HepG2 (cell line): ENCODE results near the gene SSNA1. TPM values are rescaled to one million over a fixed set of nuclear protein-coding genes. Genes with fewer than 3 reads are reported as not detected.
A peak's percentile ranks its signal among the peaks of the same experiment; 100 is the strongest.

ENCODE experiments used
- BRD4 ChIP-seq: sonication (generic); formaldehyde crosslinking; IDR thresholded peaks from 2 replicates; pipeline ENCODE4 v1.4.0; 2020; ENCODE audit warnings: missing genetic modification reagents
- CCDC6 ChIP-seq: sonication (generic); formaldehyde crosslinking; IDR thresholded peaks from 2 replicates; pipeline ENCODE4 v1.8.1; 2022; ENCODE audit warnings: mild to moderate bottlenecking, missing genetic modification reagents, moderate library complexity
- FOXA3 ChIP-seq: IDR thresholded peaks from 2 replicates; pipeline ENCODE4 v1.6.1; 2016; ENCODE audit warnings: missing genetic modification reagents, missing compliant biosample characterization
- HNRNPL ChIP-seq: fragments of 200-400 bp; formaldehyde crosslinking; IDR thresholded peaks from 2 replicates; pipeline ENCODE4 v1.6.1; 2017; ENCODE audit warnings: mild to moderate bottlenecking, low read depth, low read length
- IRF9 ChIP-seq: sonication (generic); formaldehyde crosslinking; IDR thresholded peaks from 2 replicates; pipeline ENCODE4 v1.8.0; 2022; ENCODE audit warnings: missing genetic modification reagents, mild to moderate bottlenecking, borderline replicate concordance
- MLX ChIP-seq: IDR thresholded peaks from 2 replicates; pipeline ENCODE4 v1.6.1; 2016
- MXD4 ChIP-seq: IDR thresholded peaks from 2 replicates; pipeline ENCODE4 v1.6.1; 2016; ENCODE audit warnings: mild to moderate bottlenecking, missing biosample characterization, missing genetic modification reagents
- NCOR1 ChIP-seq: fragments of 200-600 bp; sonication (generic); IDR thresholded peaks from 2 replicates; pipeline ENCODE4 v1.7.0; 2017; ENCODE audit warnings: antibody characterized with exemption, low read length, borderline replicate concordance
- YEATS4 ChIP-seq: sonication (generic); formaldehyde crosslinking; IDR thresholded peaks from 2 replicates; pipeline ENCODE4 v1.4.0; 2020; ENCODE audit warnings: missing genetic modification reagents, borderline replicate concordance
- YY1 ChIP-seq: IDR thresholded peaks from 2 replicates; pipeline ENCODE4 v1.6.1; 2011; ENCODE audit warnings: low read length, low read depth, moderate library complexity, mild to moderate bottlenecking; ENCODE audit not compliant: insufficient read depth, insufficient replicate concordance
- ZFP41 ChIP-seq: sonication (generic); formaldehyde crosslinking; IDR thresholded peaks from 2 replicates; pipeline ENCODE4 v1.4.0; 2020; ENCODE audit warnings: mild to moderate bottlenecking, missing genetic modification reagents, borderline replicate concordance
- ZNF556 ChIP-seq: sonication (generic); formaldehyde crosslinking; IDR thresholded peaks from 2 replicates; pipeline ENCODE4 v1.4.0; 2020; ENCODE audit warnings: mild to moderate bottlenecking, missing genetic modification reagents, borderline replicate concordance
- ZNF563 ChIP-seq: sonication (generic); formaldehyde crosslinking; IDR thresholded peaks from 2 replicates; pipeline ENCODE4 v1.8.0; 2022; ENCODE audit warnings: mild to moderate bottlenecking, moderate library complexity, missing genetic modification reagents
- polyA plus RNA-seq, 8 experiments: library from polyadenylated mRNA; depleted of rRNA in 3 of 8; stranded (reverse) in 7 of 8; unstranded in 1 of 8; fragments of >200 nt; fragmentation: Illumina TruSeq in 4 of 8; extraction: Trizol in 4 of 8; gene quantifications; 2 replicates each; pipeline versions ENCODE4 v1.2.1 to v1.2.3, GENCODE V29; 2011 to 2016; ENCODE audit warnings: low read depth in 4 of 8, missing spikeins in 1 of 8, mixed read lengths in 1 of 8; ENCODE audit not compliant: insufficient read depth in 1 of 8
- total RNA-seq, 5 experiments: library from RNA; depleted of rRNA; stranded (reverse); fragments of >200 nt; fragmentation: Illumina TruSeq; extraction: Trizol; gene quantifications; 2 replicates each; pipeline ENCODE4 v1.2.3, GENCODE V29; 2016; ENCODE audit warnings: low read depth in 1 of 5
- TF ChIP-seq, protein P1 (sequence below): sonication (generic); formaldehyde crosslinking; IDR thresholded peaks from 2 replicates; pipeline ENCODE4 v1.4.0; 2020; ENCODE audit warnings: mild to moderate bottlenecking, missing genetic modification reagents
- TF ChIP-seq, protein P2 (sequence below): sonication (generic); formaldehyde crosslinking; IDR thresholded peaks from 2 replicates; pipeline ENCODE4 v1.4.0; 2020; ENCODE audit warnings: missing genetic modification reagents
- TF ChIP-seq, protein P3 (sequence below): sonication (generic); formaldehyde crosslinking; conservative IDR thresholded peaks from 2 replicates; pipeline ENCODE4 v1.8.0; 2022; ENCODE audit warnings: low read depth, missing genetic modification reagents
- TF ChIP-seq, protein P4 (sequence below): sonication (generic); formaldehyde crosslinking; IDR thresholded peaks from 2 replicates; pipeline ENCODE4 v1.4.0; 2020; ENCODE audit warnings: missing genetic modification reagents

Gene SSNA1
- total and polyA plus RNA-seq, 2 of the 13 experiments (the other 11 are each of a cell fraction or from before 2014, with no cell fraction given) = 35.9 to 49.4 TPM

- TF ChIP-seq, protein P1, sequence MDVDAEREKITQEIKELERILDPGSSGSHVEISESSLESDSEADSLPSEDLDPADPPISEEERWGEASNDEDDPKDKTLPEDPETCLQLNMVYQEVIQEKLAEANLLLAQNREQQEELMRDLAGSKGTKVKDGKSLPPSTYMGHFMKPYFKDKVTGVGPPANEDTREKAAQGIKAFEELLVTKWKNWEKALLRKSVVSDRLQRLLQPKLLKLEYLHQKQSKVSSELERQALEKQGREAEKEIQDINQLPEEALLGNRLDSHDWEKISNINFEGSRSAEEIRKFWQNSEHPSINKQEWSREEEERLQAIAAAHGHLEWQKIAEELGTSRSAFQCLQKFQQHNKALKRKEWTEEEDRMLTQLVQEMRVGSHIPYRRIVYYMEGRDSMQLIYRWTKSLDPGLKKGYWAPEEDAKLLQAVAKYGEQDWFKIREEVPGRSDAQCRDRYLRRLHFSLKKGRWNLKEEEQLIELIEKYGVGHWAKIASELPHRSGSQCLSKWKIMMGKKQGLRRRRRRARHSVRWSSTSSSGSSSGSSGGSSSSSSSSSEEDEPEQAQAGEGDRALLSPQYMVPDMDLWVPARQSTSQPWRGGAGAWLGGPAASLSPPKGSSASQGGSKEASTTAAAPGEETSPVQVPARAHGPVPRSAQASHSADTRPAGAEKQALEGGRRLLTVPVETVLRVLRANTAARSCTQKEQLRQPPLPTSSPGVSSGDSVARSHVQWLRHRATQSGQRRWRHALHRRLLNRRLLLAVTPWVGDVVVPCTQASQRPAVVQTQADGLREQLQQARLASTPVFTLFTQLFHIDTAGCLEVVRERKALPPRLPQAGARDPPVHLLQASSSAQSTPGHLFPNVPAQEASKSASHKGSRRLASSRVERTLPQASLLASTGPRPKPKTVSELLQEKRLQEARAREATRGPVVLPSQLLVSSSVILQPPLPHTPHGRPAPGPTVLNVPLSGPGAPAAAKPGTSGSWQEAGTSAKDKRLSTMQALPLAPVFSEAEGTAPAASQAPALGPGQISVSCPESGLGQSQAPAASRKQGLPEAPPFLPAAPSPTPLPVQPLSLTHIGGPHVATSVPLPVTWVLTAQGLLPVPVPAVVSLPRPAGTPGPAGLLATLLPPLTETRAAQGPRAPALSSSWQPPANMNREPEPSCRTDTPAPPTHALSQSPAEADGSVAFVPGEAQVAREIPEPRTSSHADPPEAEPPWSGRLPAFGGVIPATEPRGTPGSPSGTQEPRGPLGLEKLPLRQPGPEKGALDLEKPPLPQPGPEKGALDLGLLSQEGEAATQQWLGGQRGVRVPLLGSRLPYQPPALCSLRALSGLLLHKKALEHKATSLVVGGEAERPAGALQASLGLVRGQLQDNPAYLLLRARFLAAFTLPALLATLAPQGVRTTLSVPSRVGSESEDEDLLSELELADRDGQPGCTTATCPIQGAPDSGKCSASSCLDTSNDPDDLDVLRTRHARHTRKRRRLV (CRISPR knock-in tag) = peak; percentile 42; the same call in 1 of the 2 replicates
- peak; percentile 78 for TF ChIP-seq MLX (CRISPR knock-in tag)
- TF ChIP-seq HNRNPL = peak; percentile 46; the same call in 1 of the 2 replicates
- peak; percentile 71 for TF ChIP-seq FOXA3 (CRISPR knock-in tag)
- TF ChIP-seq, protein P2, sequence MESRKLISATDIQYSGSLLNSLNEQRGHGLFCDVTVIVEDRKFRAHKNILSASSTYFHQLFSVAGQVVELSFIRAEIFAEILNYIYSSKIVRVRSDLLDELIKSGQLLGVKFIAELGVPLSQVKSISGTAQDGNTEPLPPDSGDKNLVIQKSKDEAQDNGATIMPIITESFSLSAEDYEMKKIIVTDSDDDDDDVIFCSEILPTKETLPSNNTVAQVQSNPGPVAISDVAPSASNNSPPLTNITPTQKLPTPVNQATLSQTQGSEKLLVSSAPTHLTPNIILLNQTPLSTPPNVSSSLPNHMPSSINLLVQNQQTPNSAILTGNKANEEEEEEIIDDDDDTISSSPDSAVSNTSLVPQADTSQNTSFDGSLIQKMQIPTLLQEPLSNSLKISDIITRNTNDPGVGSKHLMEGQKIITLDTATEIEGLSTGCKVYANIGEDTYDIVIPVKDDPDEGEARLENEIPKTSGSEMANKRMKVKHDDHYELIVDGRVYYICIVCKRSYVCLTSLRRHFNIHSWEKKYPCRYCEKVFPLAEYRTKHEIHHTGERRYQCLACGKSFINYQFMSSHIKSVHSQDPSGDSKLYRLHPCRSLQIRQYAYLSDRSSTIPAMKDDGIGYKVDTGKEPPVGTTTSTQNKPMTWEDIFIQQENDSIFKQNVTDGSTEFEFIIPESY (CRISPR knock-in tag) = peak; percentile 95
- peak; percentile 64; the same call in 1 of the 2 replicates for TF ChIP-seq YEATS4 (CRISPR knock-in tag)
- TF ChIP-seq NCOR1 = peak; percentile 23; the same call in 1 of the 2 replicates
- TF ChIP-seq, protein P3, sequence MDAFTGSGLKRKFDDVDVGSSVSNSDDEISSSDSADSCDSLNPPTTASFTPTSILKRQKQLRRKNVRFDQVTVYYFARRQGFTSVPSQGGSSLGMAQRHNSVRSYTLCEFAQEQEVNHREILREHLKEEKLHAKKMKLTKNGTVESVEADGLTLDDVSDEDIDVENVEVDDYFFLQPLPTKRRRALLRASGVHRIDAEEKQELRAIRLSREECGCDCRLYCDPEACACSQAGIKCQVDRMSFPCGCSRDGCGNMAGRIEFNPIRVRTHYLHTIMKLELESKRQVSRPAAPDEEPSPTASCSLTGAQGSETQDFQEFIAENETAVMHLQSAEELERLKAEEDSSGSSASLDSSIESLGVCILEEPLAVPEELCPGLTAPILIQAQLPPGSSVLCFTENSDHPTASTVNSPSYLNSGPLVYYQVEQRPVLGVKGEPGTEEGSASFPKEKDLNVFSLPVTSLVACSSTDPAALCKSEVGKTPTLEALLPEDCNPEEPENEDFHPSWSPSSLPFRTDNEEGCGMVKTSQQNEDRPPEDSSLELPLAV (CRISPR knock-in tag) = 0 out of 2 replicates have a peak, but pooled peaks have one; percentile 34
- peak; percentile 89 for TF ChIP-seq YY1
- TF ChIP-seq, protein P4, sequence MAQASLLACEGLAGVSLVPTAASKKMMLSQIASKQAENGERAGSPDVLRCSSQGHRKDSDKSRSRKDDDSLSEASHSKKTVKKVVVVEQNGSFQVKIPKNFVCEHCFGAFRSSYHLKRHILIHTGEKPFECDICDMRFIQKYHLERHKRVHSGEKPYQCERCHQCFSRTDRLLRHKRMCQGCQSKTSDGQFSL (CRISPR knock-in tag) = peak; percentile 91
- TF ChIP-seq MXD4 (CRISPR knock-in tag) = peak; percentile 67; the same call in 1 of the 2 replicates
- no peak for TF ChIP-seq CCDC6 (CRISPR knock-in tag)
- TF ChIP-seq ZNF556 (CRISPR knock-in tag) = peak; percentile 63; the same call in 1 of the 2 replicates
- TF ChIP-seq ZNF563 (CRISPR knock-in tag) = no peak; the same call in 1 of the 2 replicates
- 0 out of 2 replicates have a peak, but pooled peaks have one; percentile 62 for TF ChIP-seq BRD4 (CRISPR knock-in tag)
- no peak for TF ChIP-seq ZFP41 (CRISPR knock-in tag)
- peak; percentile 21; the same call in 1 of the 2 replicates for TF ChIP-seq IRF9 (CRISPR knock-in tag)
Measured at GRCh38 chr9:137236238-137236935, 47.9 kb downstream of the SSNA1 start (continued).
